OCI-LY7 (cell line): ENCODE measurements around the gene AKAP13. TPM values are rescaled to one million over a fixed set of nuclear protein-coding genes. Genes with fewer than 3 reads are reported as not detected.
A peak's percentile ranks its signal among the peaks of the same experiment; 100 is the strongest.

Experiments
- BruUV-seq: library from RNA; stranded (reverse); fragments of 400-500 nt; replicated peaks from 2 replicates; lab custom pipeline; 2021; lab: Mats Ljungman, UMichigan
- CTCF ChIA-PET: fragments of 300-600 bp; sonication (Branson Sonifier 250); formaldehyde crosslinking; loops from one replicate; lab custom pipeline; 2022; ENCODE audit warnings: antibody characterized with exemption; ENCODE audit not compliant: unreplicated experiment; lab: Charles Lee
- POLR2A ChIA-PET: fragments of 300-600 bp; sonication (Branson Sonifier 250); formaldehyde crosslinking; loops from one replicate; lab custom pipeline; 2022; ENCODE audit warnings: antibody characterized with exemption; lab: Charles Lee
- DNase-seq: peaks from one replicate; pipeline ENCODE4 v3.0.0-alpha.2; 2015; ENCODE audit warnings: low spot score
- H2AFZ ChIP-seq: fragments of 200-600 bp; sonication (generic), shearing (Covaris generic); 2 replicates; pipeline ENCODE4 v1.6.1; 2014; ENCODE audit warnings: mild to moderate bottlenecking, antibody characterized with exemption, low read length, moderate library complexity
- H3K27ac ChIP-seq: fragments of 200-600 bp; sonication (generic); 2 replicates; pipeline ENCODE4 v1.5.1; 2014; ENCODE audit warnings: mixed run types, low read depth, mild to moderate bottlenecking, moderate library complexity, low read length, inconsistent platforms; ENCODE audit not compliant: poor library complexity, severe bottlenecking
- H3K36me3 ChIP-seq: fragments of 200-600 bp; sonication (generic); 2 replicates; pipeline ENCODE4 v1.6.1; 2014; ENCODE audit warnings: mild to moderate bottlenecking, antibody characterized with exemption, low read length, moderate library complexity, mixed read lengths; ENCODE audit not compliant: insufficient read depth
- H3K4me1 ChIP-seq: fragments of 200-600 bp; sonication (generic); 2 replicates; pipeline ENCODE4 v1.5.1; 2014; ENCODE audit warnings: mild to moderate bottlenecking, low read length; ENCODE audit not compliant: insufficient read depth, poor library complexity, severe bottlenecking
- H3K4me2 ChIP-seq: fragments of 200-600 bp; sonication (generic); 2 replicates; pipeline ENCODE4 v1.6.1; 2014; ENCODE audit warnings: mild to moderate bottlenecking, low read length
- H3K4me3 ChIP-seq: fragments of 200-600 bp; sonication (generic); 2 replicates; pipeline ENCODE4 v1.5.1; 2014; ENCODE audit warnings: mild to moderate bottlenecking, low read depth, low read length; ENCODE audit not compliant: poor library complexity, severe bottlenecking
- H3K79me2 ChIP-seq: fragments of 200-600 bp; sonication (generic); 2 replicates; pipeline ENCODE4 v1.6.1; 2016; ENCODE audit warnings: low read depth, mild to moderate bottlenecking, low read length, moderate library complexity, mixed read lengths; ENCODE audit not compliant: insufficient read depth
- H3K9me2 ChIP-seq: fragments of 200-600 bp; sonication (generic); 2 replicates; pipeline ENCODE4 v1.6.1; 2016; ENCODE audit warnings: mild to moderate bottlenecking, low read length, mixed read lengths; ENCODE audit not compliant: insufficient read depth
- H3K9me3 ChIP-seq: fragments of 200-600 bp; sonication (generic); 2 replicates; pipeline ENCODE4 v1.6.1; 2014; ENCODE audit warnings: mild to moderate bottlenecking, mixed run types, low read length, mixed read lengths
- H4K20me1 ChIP-seq: fragments of 200-600 bp; sonication (generic); 2 replicates; pipeline ENCODE4 v1.6.1; 2014; ENCODE audit warnings: mild to moderate bottlenecking, antibody characterized with exemption, low read length, moderate library complexity, mixed read lengths; ENCODE audit not compliant: insufficient read depth
- EZH2phosphoT487 ChIP-seq: fragments of 200-600 bp; sonication (generic); IDR thresholded peaks from 2 replicates; pipeline ENCODE4 v1.6.1; 2018; ENCODE audit warnings: low read depth, borderline replicate concordance, mild to moderate bottlenecking, mixed run types, antibody characterized with exemption, low read length, moderate library complexity, mixed read lengths
- intact Hi-C: fragments of 100-400 bp; cut with micrococcal nuclease; formaldehyde crosslinking; loops from one replicate; pipeline ENCODE4 v1.10.0; 2022; ENCODE audit not compliant: unreplicated experiment
- total RNA-seq, 2 experiments: library from RNA; depleted of rRNA in 1 of 2; stranded (reverse); fragments of >200 nt in 1 of 2; shearing (Covaris generic) in 1 of 2; gene quantifications; 2 replicates each; pipeline ENCODE4 v1.2.3, GENCODE V29; 2014 to 2022
- TF ChIP-seq, protein P1 (sequence below): fragments of 200-600 bp; sonication (generic); conservative IDR thresholded peaks from 2 replicates; pipeline ENCODE4 v1.5.1; 2014; ENCODE audit warnings: mild to moderate bottlenecking, antibody characterized with exemption, low read length, moderate library complexity, mixed read lengths

The AKAP13 gene
- total RNA-seq, 2 experiments from 2014 or later, result 140 to 250 TPM

DNA sequence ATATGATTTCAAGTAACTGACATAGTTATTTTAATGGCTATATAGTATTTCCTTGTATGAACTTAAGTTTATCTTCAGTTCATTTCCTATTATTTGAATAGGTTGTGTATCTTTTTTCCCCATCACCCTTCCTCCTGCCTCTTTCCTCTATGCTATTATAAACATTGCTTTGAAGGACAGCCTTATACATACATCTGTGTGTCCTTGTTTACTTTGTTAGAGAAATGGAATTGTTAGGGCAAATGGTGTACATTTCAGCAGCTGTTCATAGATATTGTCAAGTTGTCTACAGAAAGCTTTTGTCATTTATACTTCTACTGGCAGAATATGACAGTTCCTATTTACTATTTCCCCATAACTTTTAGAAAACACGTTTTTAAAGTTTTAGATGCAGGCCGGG lies 18.4 kb downstream of the AKAP13 start:
- H3K9me3 ChIP-seq, result no peaks in the 10 kb centered on the region
- no peak overlapping the region for H3K27ac ChIP-seq
- no peak overlapping the region for H2AFZ ChIP-seq
- H3K4me2 ChIP-seq, result no peak overlapping the region
- peaks cover 39% of the 10 kb centered on the region for H4K20me1 ChIP-seq
- ChIA-PET POLR2A (interaction anchor here (0.6 to 3.2 kb wide), 3 partner anchors 11 to 592 kb away, joined by 3 to 31 read pairs (median 4); no protein-coding TSS in a partner anchor), CTCF (no interaction called here)
- peaks cover 99% of the 10 kb centered on the region for H3K79me2 ChIP-seq
- TF ChIP-seq, protein P1, sequence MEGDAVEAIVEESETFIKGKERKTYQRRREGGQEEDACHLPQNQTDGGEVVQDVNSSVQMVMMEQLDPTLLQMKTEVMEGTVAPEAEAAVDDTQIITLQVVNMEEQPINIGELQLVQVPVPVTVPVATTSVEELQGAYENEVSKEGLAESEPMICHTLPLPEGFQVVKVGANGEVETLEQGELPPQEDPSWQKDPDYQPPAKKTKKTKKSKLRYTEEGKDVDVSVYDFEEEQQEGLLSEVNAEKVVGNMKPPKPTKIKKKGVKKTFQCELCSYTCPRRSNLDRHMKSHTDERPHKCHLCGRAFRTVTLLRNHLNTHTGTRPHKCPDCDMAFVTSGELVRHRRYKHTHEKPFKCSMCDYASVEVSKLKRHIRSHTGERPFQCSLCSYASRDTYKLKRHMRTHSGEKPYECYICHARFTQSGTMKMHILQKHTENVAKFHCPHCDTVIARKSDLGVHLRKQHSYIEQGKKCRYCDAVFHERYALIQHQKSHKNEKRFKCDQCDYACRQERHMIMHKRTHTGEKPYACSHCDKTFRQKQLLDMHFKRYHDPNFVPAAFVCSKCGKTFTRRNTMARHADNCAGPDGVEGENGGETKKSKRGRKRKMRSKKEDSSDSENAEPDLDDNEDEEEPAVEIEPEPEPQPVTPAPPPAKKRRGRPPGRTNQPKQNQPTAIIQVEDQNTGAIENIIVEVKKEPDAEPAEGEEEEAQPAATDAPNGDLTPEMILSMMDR, result no peak
- TF ChIP-seq EZH2phosphoT487, result no peak
- peaks cover 6% of the 10 kb centered on the region; the same call in 1 of the 2 replicates for H3K36me3 ChIP-seq
- no peak for DNase-seq
- no peaks in the 10 kb centered on the region for H3K9me2 ChIP-seq
- no TSS peak for BruUV-seq
- peaks cover 86% of the 10 kb centered on the region for H3K4me1 ChIP-seq
- intact Hi-C loops, result no loop called here
- H3K4me3 ChIP-seq, result no peak overlapping the region

GRCh38 chr15:85399627-85400026 lies 19.2 kb downstream of the AKAP13 start:
- no TSS peak for BruUV-seq
- intact Hi-C loops, result no loop called here
- Histone ChIP-seq H3K79me2 (peaks cover 99% of the 10 kb centered on the region), H2AFZ (no peak overlapping the region), H3K36me3 (peaks cover 6% of the 10 kb centered on the region; the same call in 1 of the 2 replicates), H3K27ac (peak overlapping the region; percentile 33), H3K4me3 (no peak overlapping the region), H4K20me1 (peaks cover 31% of the 10 kb centered on the region), H3K9me3 (no peaks in the 10 kb centered on the region), H3K9me2 (no peaks in the 10 kb centered on the region), H3K4me1 (peaks cover 86% of the 10 kb centered on the region), H3K4me2 (no peak overlapping the region)
- CTCF ChIA-PET, result interaction anchor here (0.5 to 1.4 kb wide), 2 partner anchors 16 to 55 kb away, joined by 3 to 4 read pairs; no protein-coding TSS in a partner anchor
- no peak for DNase-seq
- POLR2A ChIA-PET, result interaction anchor here (0.7 to 8.7 kb wide), 4 partner anchors 14 to 593 kb away, joined by 3 to 335 read pairs (median 54); partner anchors contain the start of gene AKAP13
- no peak for TF ChIP-seq EZH2phosphoT487

- Histone ChIP-seq H3K36me3 (peaks cover 6% of the 10 kb centered on the region; the same call in 1 of the 2 replicates), H3K9me3 (no peaks in the 10 kb centered on the region), H3K4me2 (peak overlapping the region; percentile 71), H2AFZ (no peak overlapping the region), H3K9me2 (no peaks in the 10 kb centered on the region), H3K4me1 (peaks cover 86% of the 10 kb centered on the region), H3K4me3 (no peak overlapping the region), H4K20me1 (peaks cover 24% of the 10 kb centered on the region), H3K79me2 (peaks cover 99% of the 10 kb centered on the region), H3K27ac (peak overlapping the region; percentile 97)
- no peak for TF ChIP-seq EZH2phosphoT487
- TF ChIP-seq, protein P1, result no peak
- POLR2A ChIA-PET, result interaction anchor here (1.1 to 8.7 kb wide), 7 partner anchors 10 to 289 kb away, joined by 3 to 335 read pairs (median 5); partner anchors contain the start of gene AKAP13
- CTCF ChIA-PET, result interaction anchor here (1.3 to 1.4 kb wide), 3 partner anchors 12 to 40 kb away, joined by 4 to 6 read pairs (median 4); no protein-coding TSS in a partner anchor
- intact Hi-C loops, result no loop called here
- DNase-seq, result no peak
- BruUV-seq, result no TSS peak
These were observed 20.2 kb downstream of the AKAP13 start for GRCh38 chr15:85400606-85401005.
